GM21367 (cell line): ENCODE measurements around the gene PKNOX2.

ENCODE experiments used
- ATAC-seq: cut with Tn5 transposase; IDR thresholded peaks from one replicate; pipeline ENCODE4 v1.9.1; 2021; ENCODE audit not compliant: unreplicated experiment

Gene PKNOX2

GRCh38 chr11:125351033-125351867 lies 186.7 kb downstream of the PKNOX2 start:
- ATAC-seq, result no peak

- ATAC-seq, result no peak
Measured at GRCh38 chr11:125351868-125352250, 187.3 kb downstream of the PKNOX2 start.

GRCh38 chr11:125356797-125357196 lies 192.2 kb downstream of the PKNOX2 start:
- no peak for ATAC-seq

- no peak for ATAC-seq
Measured at GRCh38 chr11:125357551-125357950, 193.0 kb downstream of the PKNOX2 start.

- ATAC-seq, result no peak
Measured at GRCh38 chr11:125358254-125358840, 193.8 kb downstream of the PKNOX2 start.

GRCh38 chr11:125359130-125359529 lies 194.6 kb downstream of the PKNOX2 start:
- no peak for ATAC-seq

GRCh38 chr11:125360066-125360465 lies 195.5 kb downstream of the PKNOX2 start:
- ATAC-seq, result no peak

GRCh38 chr11:125364121-125364826 lies 199.7 kb downstream of the PKNOX2 start:
- ATAC-seq, result no peak

- no peak for ATAC-seq
Measured at GRCh38 chr11:125365196-125365931, 200.8 kb downstream of the PKNOX2 start.

GRCh38 chr11:125367710-125368109 lies 203.2 kb downstream of the PKNOX2 start:
- no peak for ATAC-seq

- no peak for ATAC-seq
Measured at GRCh38 chr11:125368757-125369156, 204.2 kb downstream of the PKNOX2 start.

GRCh38 chr11:125369808-125370207 lies 205.3 kb downstream of the PKNOX2 start:
- ATAC-seq, result no peak

- no peak for ATAC-seq
Measured at GRCh38 chr11:125370561-125371389, 206.2 kb downstream of the PKNOX2 start.

- no peak for ATAC-seq
Measured at GRCh38 chr11:125371431-125371935, 206.9 kb downstream of the PKNOX2 start.

GRCh38 chr11:125372088-125372487 lies 207.5 kb downstream of the PKNOX2 start:
- ATAC-seq, result no peak

GRCh38 chr11:125372911-125373310 lies 208.4 kb downstream of the PKNOX2 start:
- ATAC-seq, result no peak

- no peak for ATAC-seq
Measured at GRCh38 chr11:125373426-125374391, 209.2 kb downstream of the PKNOX2 start.

GRCh38 chr11:125374398-125374797 lies 209.8 kb downstream of the PKNOX2 start:
- ATAC-seq, result no peak

- no peak for ATAC-seq
Measured at GRCh38 chr11:125375146-125375545, 210.6 kb downstream of the PKNOX2 start.
